ENCODE results near the gene MDM2. TPM values are rescaled to one million over a fixed set of nuclear protein-coding genes. Genes with fewer than 3 reads are reported as not detected.

MDM2 gene
- total and polyA plus RNA-seq, 4 donors, result 24.9 to 155 (median 108) TPM

- ATAC-seq (ENCODE audit: insufficient read depth, low FRiP score) (no peak), DNase-seq (no peak)
- Histone ChIP-seq H3K27me3 (ENCODE audit: control insufficient read depth in 3 of 3, insufficient read depth in 3 of 3, low read length in 2 of 3) (no peaks in the 10 kb centered on the region), H3K36me3 (ENCODE audit: control insufficient read depth in 4 of 4, insufficient read depth in 4 of 4, low read length in 4 of 4) (peaks cover 0 to 4% (median under 1%) of the 10 kb centered on the region in 4 donors), H3K4me3 (no peak overlapping the region), H3K9ac (ENCODE audit: insufficient read depth in 1 of 2, low read length in 2 of 2) (no peak overlapping the region), H3K4me1 (ENCODE audit: control insufficient read depth in 5 of 5, insufficient read depth in 5 of 5, low read length in 5 of 5) (no peaks in the 10 kb centered on the region), H3K9me3 (ENCODE audit: control insufficient read depth in 4 of 4, insufficient read depth in 3 of 4, low read length in 3 of 4) (no peaks in the 10 kb centered on the region), H3K27ac (ENCODE audit: low read depth in 1 of 2, low read length in 1 of 2) (peak overlapping the region in 1 of 2 donors; percentile 22)
- 87 to 89% methylated on average over 3 of the region's 3 CpGs for WGBS, 2 donors
- TF ChIP-seq CTCF (IDR thresholded peaks at IDR 0.05; ENCODE audit: control extremely low read depth, extremely low read depth), result no peak
Measured at GRCh38 chr12:68885381-68885780, 77.4 kb downstream of the MDM2 start.

DNA sequence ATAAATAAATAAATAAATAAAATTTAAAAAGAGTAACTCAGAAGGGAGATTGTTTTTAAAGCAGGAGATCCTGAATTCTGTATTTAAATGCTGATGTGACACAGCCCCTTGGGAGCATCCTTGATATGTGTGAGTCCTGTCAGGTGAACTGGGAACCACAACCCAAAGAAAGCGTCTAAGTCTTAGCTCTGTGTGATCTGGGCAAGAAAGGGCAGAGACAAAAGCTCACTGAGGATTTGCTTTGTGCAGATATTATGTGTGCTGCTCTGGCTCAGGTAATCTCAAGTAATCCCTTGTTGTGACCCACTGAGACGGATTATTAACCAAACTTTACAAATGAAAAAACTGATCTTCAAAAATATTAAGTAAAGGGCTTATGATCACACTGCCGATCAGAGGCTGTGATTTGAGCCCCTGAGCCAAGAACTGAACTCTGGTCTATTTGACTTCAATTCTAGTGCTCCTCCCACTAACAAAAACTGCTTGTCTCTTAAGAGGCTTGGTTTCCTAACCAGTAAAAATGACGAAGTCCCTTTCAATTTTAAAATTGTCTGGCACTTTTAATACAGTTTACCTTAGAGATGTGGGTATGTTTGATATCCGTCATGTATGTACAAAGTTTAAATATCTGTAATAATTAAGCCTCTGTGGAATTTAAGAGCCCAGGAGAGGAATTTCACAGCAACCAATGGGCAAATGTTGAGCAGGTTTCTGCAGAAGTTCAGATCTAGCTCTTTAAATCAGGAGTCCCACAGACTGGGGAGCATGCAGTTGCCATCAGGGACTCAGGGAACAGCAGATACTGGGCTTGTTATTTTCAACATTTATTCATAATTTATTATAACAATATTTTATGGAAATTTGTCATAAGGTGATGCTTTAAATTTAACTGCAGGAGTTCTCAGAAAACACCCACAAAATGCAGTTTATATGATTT lies 78.9 kb downstream of the MDM2 start:
- Histone ChIP-seq H3K9me3 (ENCODE audit: control insufficient read depth in 4 of 4, insufficient read depth in 3 of 4, low read length in 3 of 4) (no peaks in the 10 kb centered on the region), H3K27me3 (ENCODE audit: control insufficient read depth in 3 of 3, insufficient read depth in 3 of 3, low read length in 2 of 3) (no peaks in the 10 kb centered on the region), H3K4me3 (no peak overlapping the region), H3K9ac (ENCODE audit: insufficient read depth in 1 of 2, low read length in 2 of 2) (no peak overlapping the region), H3K27ac (ENCODE audit: low read depth in 1 of 2, low read length in 1 of 2) (no peak overlapping the region), H3K4me1 (ENCODE audit: control insufficient read depth in 5 of 5, insufficient read depth in 5 of 5, low read length in 5 of 5) (peaks cover 0 to 2% (median 0%) of the 10 kb centered on the region in 5 donors), H3K36me3 (ENCODE audit: control insufficient read depth in 4 of 4, insufficient read depth in 4 of 4, low read length in 4 of 4) (peaks cover 0 to 4% (median under 1%) of the 10 kb centered on the region in 4 donors)
- peak in 2 of 3 donors; percentile 5 to 30 for DNase-seq
- no peak for ATAC-seq (ENCODE audit: insufficient read depth, low FRiP score)
- 80 to 85% methylated on average over 5 of the region's 5 CpGs for WGBS, 2 donors
- TF ChIP-seq CTCF (IDR thresholded peaks at IDR 0.05; ENCODE audit: control extremely low read depth, extremely low read depth), result no peak

GRCh38 chr12:68887641-68888040 lies 79.7 kb downstream of the MDM2 start:
- H3K9me3 ChIP-seq (ENCODE audit: control insufficient read depth in 4 of 4, insufficient read depth in 3 of 4, low read length in 3 of 4), result no peaks in the 10 kb centered on the region
- no peak overlapping the region for H3K4me3 ChIP-seq
- DNase-seq (no peak), ATAC-seq (ENCODE audit: insufficient read depth, low FRiP score) (no peak)
- peaks cover 0 to 4% (median 0%) of the 10 kb centered on the region in 4 donors for H3K36me3 ChIP-seq (ENCODE audit: control insufficient read depth in 4 of 4, insufficient read depth in 4 of 4, low read length in 4 of 4)
- 83 to 95% methylated on average over 1 of the region's 1 CpG for WGBS, 2 donors
- peaks cover 0 to 2% (median 0%) of the 10 kb centered on the region in 5 donors for H3K4me1 ChIP-seq (ENCODE audit: control insufficient read depth in 5 of 5, insufficient read depth in 5 of 5, low read length in 5 of 5)
- H3K9ac ChIP-seq (ENCODE audit: insufficient read depth in 1 of 2, low read length in 2 of 2), result no peak overlapping the region
- no peak overlapping the region for H3K27ac ChIP-seq (ENCODE audit: low read depth in 1 of 2, low read length in 1 of 2)
- TF ChIP-seq CTCF (IDR thresholded peaks at IDR 0.05; ENCODE audit: control extremely low read depth, extremely low read depth), result no peak
- no peaks in the 10 kb centered on the region for H3K27me3 ChIP-seq (ENCODE audit: control insufficient read depth in 3 of 3, insufficient read depth in 3 of 3, low read length in 2 of 3)
